Loucy (cell line): Measurements from ENCODE around the gene IST1.

Experiments
- H2AFZ ChIP-seq: fragments of 200-600 bp; sonication (generic); 2 replicates; pipeline ENCODE4 v1.6.0; 2016; ENCODE audit warnings: antibody characterized with exemption, mild to moderate bottlenecking, low read length, moderate library complexity
- H3F3A ChIP-seq: fragments of 200-600 bp; 2 replicates; pipeline ENCODE4 v1.6.0; 2016; ENCODE audit warnings: antibody characterized with exemption, low read depth, mild to moderate bottlenecking
- H3K27me3 ChIP-seq: fragments of 200-600 bp; sonication (generic); 2 replicates; pipeline ENCODE4 v1.6.1; 2014; ENCODE audit warnings: low read length, mild to moderate bottlenecking; ENCODE audit not compliant: insufficient read depth, poor library complexity, severe bottlenecking
- H3K36me3 ChIP-seq: fragments of 200-600 bp; sonication (generic); 2 replicates; pipeline ENCODE4 v1.6.1; 2016; ENCODE audit warnings: low read length; ENCODE audit not compliant: insufficient read depth
- H3K4me1 ChIP-seq: fragments of 200-600 bp; sonication (generic); 2 replicates; pipeline ENCODE4 v1.5.1; 2014; ENCODE audit warnings: low read length, mild to moderate bottlenecking; ENCODE audit not compliant: insufficient read depth, poor library complexity, severe bottlenecking
- H3K4me2 ChIP-seq: fragments of 200-600 bp; sonication (generic); 2 replicates; pipeline ENCODE4 v1.6.0; 2014; ENCODE audit warnings: antibody characterized with exemption, low read length, low read depth, mild to moderate bottlenecking; ENCODE audit not compliant: poor library complexity, severe bottlenecking
- H3K4me3 ChIP-seq: fragments of 200-600 bp; sonication (generic); 2 replicates; pipeline ENCODE4 v1.5.1; 2014; ENCODE audit warnings: low read length, mild to moderate bottlenecking, mixed read lengths; ENCODE audit not compliant: poor library complexity, severe bottlenecking
- H3K79me2 ChIP-seq: fragments of 200-600 bp; sonication (generic); 2 replicates; pipeline ENCODE4 v1.6.1; 2014; ENCODE audit warnings: low read length; ENCODE audit not compliant: insufficient read depth
- H3K9ac ChIP-seq: fragments of 200-600 bp; sonication (generic); 2 replicates; pipeline ENCODE4 v1.6.0; 2014; ENCODE audit warnings: mild to moderate bottlenecking, low read depth, low read length, moderate library complexity; ENCODE audit not compliant: poor library complexity, severe bottlenecking
- H3K9me2 ChIP-seq: fragments of 200-600 bp; sonication (generic); replicated peaks from 2 replicates; pipeline ENCODE4 v1.6.1; 2016; ENCODE audit warnings: low read depth, low read length, mixed read lengths
- H3K9me3 ChIP-seq: fragments of 200-600 bp; sonication (generic); 2 replicates; pipeline ENCODE4 v1.6.1; 2014; ENCODE audit warnings: mild to moderate bottlenecking, antibody characterized with exemption, low read length, low read depth; ENCODE audit not compliant: insufficient read depth
- H4K20me1 ChIP-seq: fragments of 200-600 bp; sonication (generic); 2 replicates; pipeline ENCODE4 v1.6.0; 2014; ENCODE audit warnings: antibody characterized with exemption, low read length, mild to moderate bottlenecking; ENCODE audit not compliant: insufficient read depth, poor library complexity, severe bottlenecking
- EZH2phosphoT487 ChIP-seq: fragments of 200-600 bp; IDR thresholded peaks from 2 replicates; pipeline ENCODE4 v1.6.1; 2018; ENCODE audit warnings: antibody characterized with exemption, mild to moderate bottlenecking, moderate library complexity, borderline replicate concordance
- TF ChIP-seq, protein P1 (sequence below): fragments of 200-600 bp; sonication (generic); conservative IDR thresholded peaks from 2 replicates; pipeline ENCODE4 v1.5.1; 2014; ENCODE audit warnings: mild to moderate bottlenecking, antibody characterized with exemption, low read length

Gene IST1

DNA sequence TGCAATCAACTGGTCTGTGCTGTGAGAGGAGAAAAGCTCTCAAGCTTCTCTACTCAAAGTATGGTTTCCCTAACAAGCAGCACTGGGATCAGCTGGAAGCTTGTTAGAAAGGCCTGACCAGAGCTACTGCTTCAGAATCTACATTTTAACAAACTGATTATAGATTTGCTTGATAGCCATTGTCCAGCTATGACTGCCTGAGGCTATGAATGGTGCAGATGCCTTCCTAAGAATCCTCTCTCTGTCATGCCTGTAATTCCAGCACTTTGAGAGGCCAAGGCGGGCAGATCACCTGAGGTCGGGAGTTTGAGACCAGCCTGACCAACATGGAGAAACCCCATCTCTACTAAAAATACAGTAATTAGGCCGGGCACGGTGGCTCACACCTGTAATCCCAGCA lies 76.2 kb downstream of the IST1 start:
- Histone ChIP-seq H3K4me2 (no peak overlapping the region), H3K27me3 (no peaks in the 10 kb centered on the region), H3K36me3 (no peaks in the 10 kb centered on the region), H2AFZ (no peak overlapping the region), H3K79me2 (no peaks in the 10 kb centered on the region), H4K20me1 (no peaks in the 10 kb centered on the region), H3F3A (no peaks in the 10 kb centered on the region), H3K9me2 (no peaks in the 10 kb centered on the region), H3K9me3 (no peaks in the 10 kb centered on the region), H3K9ac (no peak overlapping the region), H3K4me1 (no peaks in the 10 kb centered on the region), H3K4me3 (no peak overlapping the region)
- no peak for TF ChIP-seq EZH2phosphoT487
- TF ChIP-seq, protein P1, sequence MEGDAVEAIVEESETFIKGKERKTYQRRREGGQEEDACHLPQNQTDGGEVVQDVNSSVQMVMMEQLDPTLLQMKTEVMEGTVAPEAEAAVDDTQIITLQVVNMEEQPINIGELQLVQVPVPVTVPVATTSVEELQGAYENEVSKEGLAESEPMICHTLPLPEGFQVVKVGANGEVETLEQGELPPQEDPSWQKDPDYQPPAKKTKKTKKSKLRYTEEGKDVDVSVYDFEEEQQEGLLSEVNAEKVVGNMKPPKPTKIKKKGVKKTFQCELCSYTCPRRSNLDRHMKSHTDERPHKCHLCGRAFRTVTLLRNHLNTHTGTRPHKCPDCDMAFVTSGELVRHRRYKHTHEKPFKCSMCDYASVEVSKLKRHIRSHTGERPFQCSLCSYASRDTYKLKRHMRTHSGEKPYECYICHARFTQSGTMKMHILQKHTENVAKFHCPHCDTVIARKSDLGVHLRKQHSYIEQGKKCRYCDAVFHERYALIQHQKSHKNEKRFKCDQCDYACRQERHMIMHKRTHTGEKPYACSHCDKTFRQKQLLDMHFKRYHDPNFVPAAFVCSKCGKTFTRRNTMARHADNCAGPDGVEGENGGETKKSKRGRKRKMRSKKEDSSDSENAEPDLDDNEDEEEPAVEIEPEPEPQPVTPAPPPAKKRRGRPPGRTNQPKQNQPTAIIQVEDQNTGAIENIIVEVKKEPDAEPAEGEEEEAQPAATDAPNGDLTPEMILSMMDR: no peak

DNA sequence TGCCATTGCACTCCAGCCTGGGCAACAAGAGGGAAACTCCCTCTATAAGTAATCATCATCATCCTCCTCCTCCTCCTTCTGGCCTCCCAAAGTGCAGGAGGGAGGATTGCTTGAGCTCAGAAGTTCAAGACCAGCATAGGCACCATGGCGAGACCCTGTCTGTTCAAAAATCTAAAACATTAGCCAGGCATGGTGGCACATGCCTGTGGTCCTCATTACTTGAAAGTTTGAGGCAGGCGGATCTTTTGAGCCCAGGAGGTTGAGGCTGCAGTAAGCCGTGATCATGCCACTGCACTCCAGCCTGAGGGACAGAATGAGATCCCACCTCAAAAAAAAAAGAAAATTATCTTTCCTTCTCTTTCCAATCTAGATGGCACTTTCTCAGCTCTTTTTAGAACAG lies 77.0 kb downstream of the IST1 start:
- Histone ChIP-seq H3F3A (no peaks in the 10 kb centered on the region), H4K20me1 (no peaks in the 10 kb centered on the region), H3K4me1 (no peaks in the 10 kb centered on the region), H3K9me2 (no peaks in the 10 kb centered on the region), H3K9me3 (no peaks in the 10 kb centered on the region), H3K79me2 (no peaks in the 10 kb centered on the region), H3K4me2 (no peak overlapping the region), H2AFZ (no peak overlapping the region), H3K9ac (no peak overlapping the region), H3K4me3 (no peak overlapping the region), H3K36me3 (no peaks in the 10 kb centered on the region), H3K27me3 (no peaks in the 10 kb centered on the region)
- TF ChIP-seq, protein P1: no peak

DNA sequence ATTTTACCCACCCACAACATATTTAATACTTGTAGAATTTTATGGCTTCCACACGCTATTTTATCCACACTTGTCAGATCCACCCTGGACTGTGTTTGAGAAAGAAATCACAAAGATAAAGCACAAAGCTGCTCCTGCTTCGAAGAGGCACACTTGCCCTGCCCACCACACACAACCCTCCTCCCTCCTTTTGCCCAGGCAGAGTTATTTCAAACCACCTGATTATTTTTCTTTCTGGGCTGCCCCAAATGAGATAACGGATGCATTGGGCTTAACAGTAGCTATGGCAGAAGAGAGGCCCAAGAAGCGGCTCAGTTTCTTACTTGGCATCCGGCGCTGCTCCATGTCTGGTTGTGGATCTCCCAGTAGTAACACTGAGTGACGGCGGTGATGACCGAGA lies 77.7 kb downstream of the IST1 start:
- no peak overlapping the region for H2AFZ ChIP-seq
- no peaks in the 10 kb centered on the region for H3F3A ChIP-seq
- no peaks in the 10 kb centered on the region for H3K4me1 ChIP-seq
- no peaks in the 10 kb centered on the region for H3K9me2 ChIP-seq
- H4K20me1 ChIP-seq: no peaks in the 10 kb centered on the region
- H3K79me2 ChIP-seq: no peaks in the 10 kb centered on the region
- no peak overlapping the region for H3K4me3 ChIP-seq
- no peaks in the 10 kb centered on the region for H3K27me3 ChIP-seq
- TF ChIP-seq EZH2phosphoT487: no peak
- TF ChIP-seq, protein P1: no peak
- H3K9ac ChIP-seq: no peak overlapping the region
- no peaks in the 10 kb centered on the region for H3K36me3 ChIP-seq
- no peak overlapping the region for H3K4me2 ChIP-seq
- no peaks in the 10 kb centered on the region for H3K9me3 ChIP-seq
